GM21723 (cell line): Measurements from ENCODE around the gene RMDN3.

Experiments
- ATAC-seq: cut with Tn5 transposase; IDR thresholded peaks from one replicate; pipeline ENCODE4 v1.9.1; 2021; ENCODE audit warnings: mild to moderate bottlenecking, moderate library complexity; ENCODE audit not compliant: unreplicated experiment

RMDN3 gene

GRCh38 chr15:40773496-40773895, 18.4 kb upstream of the RMDN3 start:
- no peak for ATAC-seq

- no peak for ATAC-seq
Observed at GRCh38 chr15:40772014-40772413, 17.0 kb upstream of the RMDN3 start.

GRCh38 chr15:40771242-40771641, 16.2 kb upstream of the RMDN3 start:
- no peak for ATAC-seq

GRCh38 chr15:40770147-40770721, 15.2 kb upstream of the RMDN3 start:
- ATAC-seq, result no peak

- peak; percentile 42 for ATAC-seq
Observed at GRCh38 chr15:40769274-40770146, 14.5 kb upstream of the RMDN3 start, which contains the start of gene C15orf62. Gene C15orf62, plus strand, starts transcription at chr15:40769980. Its CDS starts 516 bp downstream, at chr15:40770496.

- ATAC-seq, result peak; percentile 3
Observed at GRCh38 chr15:40768521-40769273, 13.6 kb upstream of the RMDN3 start.

GRCh38 chr15:40767838-40768500, 12.9 kb upstream of the RMDN3 start:
- no peak for ATAC-seq

- no peak for ATAC-seq
Observed at GRCh38 chr15:40766906-40767837, 12.1 kb upstream of the RMDN3 start.

GRCh38 chr15:40766194-40766815, 11.3 kb upstream of the RMDN3 start:
- ATAC-seq, result no peak

GRCh38 chr15:40764629-40765103, 9.6 kb upstream of the RMDN3 start:
- ATAC-seq, result no peak

- peak; percentile 56 for ATAC-seq
Observed at GRCh38 chr15:40763801-40764628, 9.0 kb upstream of the RMDN3 start, which contains the start of gene GCHFR. Gene GCHFR, plus strand, starts transcription at chr15:40764068. Its CDS starts 113 bp downstream, at chr15:40764181.

GRCh38 chr15:40762919-40763800, 8.1 kb upstream of the RMDN3 start:
- ATAC-seq, result no peak

- no peak for ATAC-seq
Observed at GRCh38 chr15:40759961-40760360, 4.9 kb upstream of the RMDN3 start.

GRCh38 chr15:40756938-40757337, 1.9 kb upstream of the RMDN3 start:
- no peak for ATAC-seq

GRCh38 chr15:40755812-40756208, 756 bp upstream of the RMDN3 start:
- ATAC-seq, result no peak

- ATAC-seq, result peak; percentile 4
Observed at GRCh38 chr15:40754574-40754882, 526 bp downstream of the RMDN3 start.

- no peak for ATAC-seq
Observed at GRCh38 chr15:40751745-40752144, 3.3 kb downstream of the RMDN3 start.

GRCh38 chr15:40750885-40751284, 4.2 kb downstream of the RMDN3 start:
- no peak for ATAC-seq
